ENCODE data around the gene FRRS1.
A peak's percentile ranks its signal among the peaks of the same experiment; 100 is the strongest.
"Not testable (repeated sequence)": the region's sequence is repeated elsewhere in the genome, so short reads cannot be mapped to it uniquely, and the experiment has no call there.

The FRRS1 gene

GRCh38 chr1:99758686-99759517 lies 7.5 kb downstream of the FRRS1 start:
- not testable (repeated sequence) for H3K27me3 Mint-ChIP-seq; DNase-seq; ATAC-seq (replicated peaks); H3K4me3 Mint-ChIP-seq; H3K36me3 Mint-ChIP-seq; H3K27ac Mint-ChIP-seq; H3K9me3 Mint-ChIP-seq
- H3K4me1 Mint-ChIP-seq: peaks cover 8 to 17% of the 10 kb centered on the region in 2 donors

GRCh38 chr1:99758073-99758511 lies 8.3 kb downstream of the FRRS1 start:
- Mint-ChIP-seq H3K4me1 (peaks cover 8 to 17% of the 10 kb centered on the region in 2 donors), H3K27me3 (no peaks in the 10 kb centered on the region)

DNA sequence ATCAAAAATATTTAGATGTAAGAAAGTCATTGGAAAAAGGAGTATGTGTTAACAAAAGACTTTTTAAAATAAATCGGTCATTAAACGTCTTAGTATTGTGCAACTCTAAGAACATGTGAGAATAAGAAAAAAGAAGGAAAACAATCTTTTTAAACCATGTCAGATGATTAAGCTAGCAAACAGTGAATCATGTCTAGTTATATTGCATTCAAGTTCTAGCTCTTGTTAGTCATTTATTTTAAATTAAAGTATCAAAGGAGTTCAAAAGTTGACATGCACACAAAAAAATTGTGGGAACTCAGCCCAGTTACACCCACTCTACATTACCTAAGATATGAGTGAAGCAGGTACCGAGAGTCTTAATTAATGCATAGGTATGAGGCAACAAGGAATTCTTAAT lies 9.8 kb downstream of the FRRS1 start:
- H3K4me3 Mint-ChIP-seq: no peak overlapping the region
- DNase-seq (no peak), ATAC-seq (replicated peaks) (no peak)

More at GRCh38 chr1:99758073-99758511, 8.3 kb downstream of the FRRS1 start:
- Mint-ChIP-seq H3K9me3 (peaks cover 6 to 7% of the 10 kb centered on the region in 2 donors), H3K27ac (no peak overlapping the region), H3K4me3 (no peak overlapping the region), H3K36me3 (peaks cover 0 to 3% of the 10 kb centered on the region in 2 donors)
- peak in 1 of 2 donors; percentile 38 for ATAC-seq (replicated peaks)
- DNase-seq: no peak

GRCh38 chr1:99755664-99756063 lies 10.8 kb downstream of the FRRS1 start:
- DNase-seq (no peak), ATAC-seq (replicated peaks) (no peak)
- peaks cover 0 to 4% of the 10 kb centered on the region in 2 donors for H3K27me3 Mint-ChIP-seq
- H3K4me1 Mint-ChIP-seq: peaks cover 6 to 17% of the 10 kb centered on the region in 2 donors
- no peak overlapping the region for H3K4me3 Mint-ChIP-seq
- peaks cover 6 to 7% of the 10 kb centered on the region in 2 donors for H3K9me3 Mint-ChIP-seq
- peaks cover 0 to 3% of the 10 kb centered on the region in 2 donors for H3K36me3 Mint-ChIP-seq
- no peak overlapping the region for H3K27ac Mint-ChIP-seq

More for the DNA sequence above, 9.8 kb downstream of the FRRS1 start:
- peaks cover 6 to 7% of the 10 kb centered on the region in 2 donors for H3K9me3 Mint-ChIP-seq
- peaks cover 0 to 3% of the 10 kb centered on the region in 2 donors for H3K36me3 Mint-ChIP-seq
- peaks cover 8 to 17% of the 10 kb centered on the region in 2 donors for H3K4me1 Mint-ChIP-seq
- peaks cover 0 to 4% of the 10 kb centered on the region in 2 donors for H3K27me3 Mint-ChIP-seq
- no peak overlapping the region for H3K27ac Mint-ChIP-seq

DNA sequence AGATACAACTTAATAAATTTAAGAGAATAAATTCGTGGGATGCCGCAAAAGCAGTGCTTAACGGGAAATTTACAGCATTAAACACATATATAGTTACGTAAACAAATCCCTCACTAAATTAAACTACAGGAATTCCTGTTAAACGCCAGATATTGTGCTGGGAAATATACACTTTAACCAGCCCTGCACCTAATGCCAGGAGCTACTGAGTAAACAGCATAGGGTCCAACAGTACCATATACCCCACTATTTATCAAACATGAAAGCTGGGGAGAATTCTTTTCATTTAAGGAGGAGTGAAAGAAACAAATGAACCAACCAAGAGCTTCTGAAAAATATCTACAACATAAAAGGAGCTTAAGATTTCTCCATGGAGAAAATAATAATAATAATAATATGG lies 11.7 kb downstream of the FRRS1 start:
- H3K9me3 Mint-ChIP-seq: peaks cover 6 to 7% of the 10 kb centered on the region in 2 donors
- no peak for ATAC-seq (replicated peaks)
- no peak overlapping the region for H3K4me3 Mint-ChIP-seq
- no peak overlapping the region for H3K27ac Mint-ChIP-seq
- peaks cover 0 to 2% of the 10 kb centered on the region in 2 donors for H3K36me3 Mint-ChIP-seq
- H3K4me1 Mint-ChIP-seq: peaks cover 11 to 24% of the 10 kb centered on the region in 2 donors
- DNase-seq: no peak
- peaks cover 0 to 4% of the 10 kb centered on the region in 2 donors for H3K27me3 Mint-ChIP-seq

DNA sequence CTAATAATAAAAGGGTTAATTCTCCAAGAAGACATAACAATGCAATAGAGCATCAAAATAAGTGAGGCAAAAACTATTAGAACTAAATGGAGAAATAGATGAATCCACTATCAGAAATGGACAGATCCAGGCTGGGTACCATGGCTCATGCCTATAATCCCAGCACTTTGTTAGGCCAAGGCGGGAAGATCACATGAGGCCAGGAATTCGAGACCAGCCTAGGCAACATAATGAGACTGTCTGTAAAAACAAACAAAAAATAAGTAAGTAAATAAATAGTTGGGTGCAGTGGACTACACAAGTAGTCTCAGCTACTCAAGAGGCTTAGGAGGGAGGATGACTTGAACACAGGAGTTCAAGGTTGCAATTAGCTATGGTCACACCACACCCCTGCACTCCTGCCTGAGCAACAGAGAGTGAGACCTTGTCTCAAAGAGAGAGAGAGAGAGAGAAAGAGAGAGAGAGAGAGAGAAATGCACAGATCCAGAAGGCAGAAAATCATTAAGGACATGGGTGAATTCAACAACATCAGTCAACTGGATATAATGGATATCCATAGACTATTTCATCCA lies 12.3 kb downstream of the FRRS1 start:
- Mint-ChIP-seq H3K27ac (no peak overlapping the region), H3K27me3 (peaks cover 0 to 4% of the 10 kb centered on the region in 2 donors), H3K4me1 (peaks cover 10 to 23% of the 10 kb centered on the region in 2 donors), H3K36me3 (no peaks in the 10 kb centered on the region), H3K4me3 (no peak overlapping the region), H3K9me3 (peaks cover under 1 to 4% of the 10 kb centered on the region in 2 donors)
- ATAC-seq (replicated peaks) (no peak), DNase-seq (no peak)

DNA sequence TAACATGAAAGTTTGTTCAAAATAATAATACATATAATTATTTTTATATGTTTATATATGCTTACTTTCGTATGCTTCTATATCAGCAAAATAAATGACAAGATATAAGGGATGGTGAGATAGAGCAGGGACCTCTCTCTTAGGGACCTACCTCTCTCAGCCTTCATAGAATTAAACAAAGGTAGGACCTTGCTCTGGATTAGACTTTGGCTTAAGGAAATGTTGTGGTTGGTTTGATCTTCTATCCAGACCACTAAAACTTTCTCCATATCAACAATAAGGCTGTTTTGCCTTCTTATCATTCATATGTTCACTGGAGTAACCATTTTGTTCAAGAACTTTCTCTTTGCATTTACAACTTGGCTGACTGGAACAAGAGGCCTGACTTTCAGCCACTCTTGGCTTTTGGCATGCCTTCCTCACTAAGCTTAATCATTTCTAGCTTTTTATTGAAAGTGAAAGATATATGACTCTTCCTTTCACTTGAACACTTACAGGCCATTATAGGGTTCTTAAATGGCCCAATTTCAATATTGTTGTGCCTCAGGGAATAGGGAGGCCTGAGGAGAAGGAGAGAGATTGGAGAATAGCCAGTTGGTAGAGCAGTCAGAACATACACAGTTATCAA lies 14.4 kb downstream of the FRRS1 start:
- Mint-ChIP-seq H3K4me1 (peaks cover 6 to 10% of the 10 kb centered on the region in 2 donors), H3K4me3 (no peak overlapping the region), H3K9me3 (no peaks in the 10 kb centered on the region), H3K27ac (no peak overlapping the region), H3K36me3 (no peaks in the 10 kb centered on the region), H3K27me3 (peaks cover 0 to 4% of the 10 kb centered on the region in 2 donors)
- ATAC-seq (replicated peaks): peak; percentile 43 to 46
- DNase-seq: no peak

DNA sequence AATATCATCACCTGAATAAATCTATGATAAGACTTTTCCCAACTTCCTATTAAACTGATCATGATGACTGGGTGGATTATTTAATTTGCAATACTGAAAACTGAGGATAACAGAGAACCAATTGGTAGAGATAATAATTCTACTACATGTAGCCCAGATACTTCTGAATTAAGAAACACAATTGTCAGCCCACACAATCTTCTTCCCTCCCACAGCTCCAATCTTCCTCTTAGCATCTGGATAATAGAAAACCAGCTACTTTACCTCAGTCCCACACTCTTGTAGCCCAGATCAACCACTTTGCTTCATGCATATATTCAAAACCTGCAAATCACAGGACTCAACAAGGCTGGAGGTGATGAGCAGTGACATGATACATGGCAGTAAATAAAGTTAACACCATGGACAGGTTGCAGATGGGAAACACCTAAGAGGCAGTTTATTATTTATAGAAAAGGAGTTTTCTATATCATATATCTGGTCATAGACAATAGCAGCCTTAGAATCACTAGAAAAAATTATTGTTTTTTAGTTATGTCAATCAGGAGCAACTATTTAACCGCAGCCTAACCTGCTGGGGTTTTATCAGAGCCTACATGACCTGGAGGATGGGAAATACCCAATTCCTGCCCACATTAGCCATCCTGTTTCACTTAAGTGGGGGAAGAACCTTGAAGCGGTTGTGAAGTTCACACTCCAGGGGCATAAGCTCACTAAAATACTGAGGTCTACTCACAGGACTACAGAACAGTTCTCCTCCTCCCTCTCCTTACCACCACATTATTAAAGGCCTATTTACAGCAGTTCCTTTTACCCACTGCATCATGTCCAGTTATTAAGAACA lies 16.7 kb downstream of the FRRS1 start:
- Mint-ChIP-seq H3K27me3 (peaks cover 0 to 4% of the 10 kb centered on the region in 2 donors), H3K36me3 (no peaks in the 10 kb centered on the region), H3K4me3 (no peak overlapping the region), H3K9me3 (no peaks in the 10 kb centered on the region), H3K4me1 (peaks cover 6 to 10% of the 10 kb centered on the region in 2 donors), H3K27ac (no peak overlapping the region)
- ATAC-seq (replicated peaks): peak; percentile 74 to 87
- DNase-seq: no peak

DNA sequence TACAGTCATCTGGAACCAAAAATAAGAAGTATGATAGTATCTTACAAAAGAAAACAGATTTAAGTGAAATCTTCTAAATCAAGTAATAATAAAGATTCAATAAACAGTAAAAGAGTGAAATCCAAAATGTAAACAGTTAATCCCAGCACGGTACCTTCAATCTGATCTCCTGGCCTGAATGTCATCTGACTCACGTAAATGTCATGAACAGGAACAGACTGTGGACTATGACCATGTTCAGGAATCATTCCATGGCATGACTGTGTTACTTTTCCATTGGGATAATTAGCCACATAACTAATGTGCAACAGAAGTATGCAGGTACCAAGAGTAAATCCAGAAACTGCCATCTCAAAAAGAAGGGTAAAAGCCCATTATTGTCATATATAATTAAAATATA lies 18.0 kb downstream of the FRRS1 start:
- ATAC-seq (replicated peaks): no peak
- H3K4me3 Mint-ChIP-seq: no peak overlapping the region
- peaks cover 0 to 4% of the 10 kb centered on the region in 2 donors for H3K27me3 Mint-ChIP-seq
- H3K9me3 Mint-ChIP-seq: no peaks in the 10 kb centered on the region
- no peaks in the 10 kb centered on the region for H3K36me3 Mint-ChIP-seq
- peaks cover 6 to 10% of the 10 kb centered on the region in 2 donors for H3K4me1 Mint-ChIP-seq
- DNase-seq: no peak
- H3K27ac Mint-ChIP-seq: no peak overlapping the region

DNA sequence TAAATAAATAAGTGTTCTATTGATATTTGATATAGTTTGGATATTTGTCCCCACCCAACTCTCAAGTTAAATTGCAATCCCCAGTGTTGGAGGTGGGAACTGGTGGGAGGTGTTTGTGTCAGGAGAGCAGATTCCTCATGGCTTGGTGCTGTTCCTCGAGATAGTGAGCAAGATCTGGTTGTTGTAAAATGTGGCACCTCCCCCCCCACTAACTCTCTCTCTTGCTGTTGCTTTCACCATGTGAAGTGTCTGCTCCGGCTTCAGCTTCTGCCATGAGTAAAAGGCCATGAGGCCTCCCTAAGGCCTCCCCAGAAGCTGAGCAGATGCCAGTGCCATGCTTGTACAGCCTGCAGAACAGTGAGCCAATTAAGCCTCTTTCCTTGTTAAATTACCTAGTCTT lies 20.8 kb downstream of the FRRS1 start:
- Mint-ChIP-seq H3K27me3 (no peaks in the 10 kb centered on the region), H3K9me3 (no peaks in the 10 kb centered on the region), H3K36me3 (no peaks in the 10 kb centered on the region), H3K4me3 (no peak overlapping the region), H3K27ac (no peak overlapping the region), H3K4me1 (peaks cover 6 to 10% of the 10 kb centered on the region in 2 donors)
- ATAC-seq (replicated peaks): no peak
- DNase-seq: no peak

DNA sequence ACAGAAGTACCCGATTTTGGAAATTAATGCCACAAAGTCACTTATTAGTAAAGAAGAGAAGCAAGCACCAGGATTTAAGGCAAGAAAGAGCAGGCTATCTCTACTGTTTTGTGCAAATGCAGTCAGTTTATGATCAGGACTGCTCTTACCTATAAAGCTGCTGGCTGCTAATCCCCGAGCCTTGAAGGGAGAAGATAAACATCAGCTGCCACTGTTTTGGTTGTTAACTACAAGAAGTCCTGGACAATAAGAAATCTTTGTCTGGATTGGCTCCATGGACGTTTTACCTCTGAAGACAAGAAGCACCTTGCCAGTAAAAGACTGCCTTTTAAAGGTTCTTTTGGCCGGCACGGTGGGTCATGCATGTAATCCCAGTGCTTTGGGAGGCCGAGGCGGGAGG lies 21.4 kb downstream of the FRRS1 start:
- Mint-ChIP-seq H3K36me3 (no peaks in the 10 kb centered on the region), H3K27ac (no peak overlapping the region), H3K4me1 (peaks cover 2 to 5% of the 10 kb centered on the region in 2 donors), H3K4me3 (no peak overlapping the region), H3K9me3 (no peaks in the 10 kb centered on the region), H3K27me3 (no peaks in the 10 kb centered on the region)
- ATAC-seq (replicated peaks) (no peak), DNase-seq (no peak)

DNA sequence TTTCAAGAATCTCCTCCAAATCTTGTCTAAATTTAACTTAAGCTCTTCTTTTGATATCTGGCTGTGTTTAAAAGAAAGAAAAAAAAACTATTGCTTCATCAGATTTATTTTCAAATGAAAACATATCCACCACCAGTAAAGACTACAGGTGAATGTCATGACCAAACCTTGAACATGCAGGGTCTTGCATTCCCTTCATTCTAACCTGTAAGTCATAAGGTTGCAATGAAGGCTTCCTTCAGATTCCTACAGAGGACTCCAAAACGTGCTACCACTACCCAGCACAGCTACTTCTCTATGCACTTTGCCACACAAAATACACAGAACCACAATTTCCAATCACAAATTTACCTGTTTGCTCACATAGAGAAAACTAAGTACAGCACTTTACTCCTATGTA lies 26.3 kb downstream of the FRRS1 start:
- no peaks in the 10 kb centered on the region for H3K36me3 Mint-ChIP-seq
- DNase-seq (no peak), ATAC-seq (replicated peaks) (no peak)
- no peak overlapping the region for H3K4me3 Mint-ChIP-seq
- H3K4me1 Mint-ChIP-seq: no peaks in the 10 kb centered on the region
- H3K27ac Mint-ChIP-seq: no peak overlapping the region
- H3K9me3 Mint-ChIP-seq: no peaks in the 10 kb centered on the region
- H3K27me3 Mint-ChIP-seq: no peaks in the 10 kb centered on the region

- Mint-ChIP-seq H3K27ac (no peak overlapping the region), H3K36me3 (peaks cover 0 to 2% of the 10 kb centered on the region in 2 donors)
Measured at GRCh38 chr1:99738858-99739465, 27.5 kb downstream of the FRRS1 start.

More at GRCh38 chr1:99738858-99739465, 27.5 kb downstream of the FRRS1 start:
- H3K27me3 Mint-ChIP-seq: no peaks in the 10 kb centered on the region
- no peak for DNase-seq
- no peaks in the 10 kb centered on the region for H3K9me3 Mint-ChIP-seq
- H3K4me1 Mint-ChIP-seq: no peaks in the 10 kb centered on the region
- H3K4me3 Mint-ChIP-seq: no peak overlapping the region
- ATAC-seq (replicated peaks): no peak
